MV-4-11 (cell line): Measurements from ENCODE around the gene NFATC1.
"Not testable (repeated sequence)": the region's sequence is repeated elsewhere in the genome, so short reads cannot be mapped to it uniquely, and the experiment has no call there.

Experiments
- DNase-seq: peaks from one replicate; lab custom pipeline; 2025; lab: John Stamatoyannopoulos, UW

The NFATC1 gene

GRCh38 chr18:79477711-79478483 is 82.2 kb downstream of the NFATC1 start:
- no peak for DNase-seq

GRCh38 chr18:79478484-79479115 is 82.9 kb downstream of the NFATC1 start:
- no peak for DNase-seq

GRCh38 chr18:79479116-79479760 is 83.5 kb downstream of the NFATC1 start:
- DNase-seq = no peak

GRCh38 chr18:79479761-79480161 is 84.0 kb downstream of the NFATC1 start:
- DNase-seq = no peak

- no peak for DNase-seq
These were observed 84.7 kb downstream of the NFATC1 start for GRCh38 chr18:79480171-79481045.

GRCh38 chr18:79481046-79481790 is 85.5 kb downstream of the NFATC1 start:
- DNase-seq = no peak

GRCh38 chr18:79483393-79483792 is 87.7 kb downstream of the NFATC1 start:
- DNase-seq = not testable (repeated sequence)

GRCh38 chr18:79483971-79484491 is 88.3 kb downstream of the NFATC1 start:
- DNase-seq = no peak

GRCh38 chr18:79484661-79485621 is 89.2 kb downstream of the NFATC1 start:
- DNase-seq = no peak

GRCh38 chr18:79485788-79486355 is 90.1 kb downstream of the NFATC1 start:
- DNase-seq = no peak

GRCh38 chr18:79486356-79487182 is 90.8 kb downstream of the NFATC1 start:
- no peak for DNase-seq

- DNase-seq = no peak
These were observed 91.6 kb downstream of the NFATC1 start for GRCh38 chr18:79487183-79487800.

- no peak for DNase-seq
These were observed 92.1 kb downstream of the NFATC1 start for GRCh38 chr18:79487801-79488201.

GRCh38 chr18:79488311-79489050 is 92.8 kb downstream of the NFATC1 start:
- no peak for DNase-seq

GRCh38 chr18:79489051-79489898 is 93.5 kb downstream of the NFATC1 start:
- no peak for DNase-seq

- no peak for DNase-seq
These were observed 94.3 kb downstream of the NFATC1 start for GRCh38 chr18:79489899-79490625.
